ENCODE results near the gene AARS2.

The AARS2 gene

GRCh38 chr6:44260011-44260410 is 53.1 kb downstream of the AARS2 start:
- DNase-seq: no peak

GRCh38 chr6:44258921-44259320 is 54.2 kb downstream of the AARS2 start:
- no peak for DNase-seq

- no peak for DNase-seq
Measured at GRCh38 chr6:44258325-44258863, 54.8 kb downstream of the AARS2 start.

- no peak for DNase-seq
Measured at GRCh38 chr6:44257753-44258324, 55.3 kb downstream of the AARS2 start.

- peak in 1 of 2 experiments; percentile 88 for DNase-seq
Measured at GRCh38 chr6:44257025-44257752, 56.0 kb downstream of the AARS2 start, which contains the start of gene SLC35B2. TSS of gene SLC35B2 (minus strand) at chr6:44257528. CDS start at chr6:44257410, 118 bp downstream.

- no peak for DNase-seq
Measured at GRCh38 chr6:44256775-44257024, 56.4 kb downstream of the AARS2 start.

- DNase-seq: peak in 1 of 2 experiments; percentile 63
Measured at GRCh38 chr6:44255871-44256774, 57.0 kb downstream of the AARS2 start.

- no peak for DNase-seq
Measured at GRCh38 chr6:44255105-44255808, 57.9 kb downstream of the AARS2 start.

- no peak for DNase-seq
Measured at GRCh38 chr6:44254191-44255104, 58.7 kb downstream of the AARS2 start.

- DNase-seq: peak; percentile 26 to 68
Measured at GRCh38 chr6:44253307-44254101, 59.6 kb downstream of the AARS2 start.

- no peak for DNase-seq
Measured at GRCh38 chr6:44251576-44252524, 61.3 kb downstream of the AARS2 start.

- no peak for DNase-seq
Measured at GRCh38 chr6:44250718-44251123, 62.4 kb downstream of the AARS2 start.

- DNase-seq: no peak
Measured at GRCh38 chr6:44250067-44250717, 63.0 kb downstream of the AARS2 start.

All from NCI-H526 (cell line).